ENCODE results near the gene FOXP4. TPM values are rescaled to one million over a fixed set of nuclear protein-coding genes. Genes with fewer than 3 reads are reported as not detected.

The FOXP4 gene
- total and polyA plus RNA-seq, 2 of the 13 experiments (the other 11 are each of a cell fraction or from before 2014, with no cell fraction given): 11.0 to 12.4 TPM

- TF ChIP-seq GMEB2 (CRISPR knock-in tag; IDR thresholded peaks at IDR 0.05; ENCODE audit: low read depth) (0 out of 2 replicates have a peak, but pooled peaks have one; percentile 23), HNRNPL (IDR thresholded peaks at IDR 0.05; ENCODE audit: low read depth, low read length) (no peak), ZNF605 (CRISPR knock-in tag; IDR thresholded peaks at IDR 0.05) (peak; percentile 77; the same call in 1 of the 2 replicates), ZNF607 (CRISPR knock-in tag; IDR thresholded peaks at IDR 0.05; ENCODE audit: borderline replicate concordance) (no peak), ZBTB34 (CRISPR knock-in tag; IDR thresholded peaks at IDR 0.05) (no peak), RNF2 (conservative IDR thresholded peaks at IDR 0.05; ENCODE audit: low read depth) (no peak), ZNF513 (CRISPR knock-in tag; conservative IDR thresholded peaks at IDR 0.05) (no peak), MYNN (CRISPR knock-in tag; IDR thresholded peaks at IDR 0.05; ENCODE audit: low read depth) (no peak; the same call in 1 of the 2 replicates), ASH2L (IDR thresholded peaks at IDR 0.05; ENCODE audit: insufficient read length, low read depth, low read length) (peak; percentile 77), FOXO4 (CRISPR knock-in tag; conservative IDR thresholded peaks at IDR 0.05) (no peak), ZNF496 (CRISPR knock-in tag; IDR thresholded peaks at IDR 0.05; ENCODE audit: insufficient replicate concordance) (no peak), ZNF253 (CRISPR knock-in tag; IDR thresholded peaks at IDR 0.05; ENCODE audit: borderline replicate concordance) (no peak), ELK4 (CRISPR knock-in tag; IDR thresholded peaks at IDR 0.05; ENCODE audit: borderline replicate concordance) (no peak), NR2C2 (CRISPR knock-in tag; IDR thresholded peaks at IDR 0.05; ENCODE audit: borderline replicate concordance) (peak; percentile 19; the same call in 1 of the 2 replicates), TCF12 (IDR thresholded peaks at IDR 0.05) (no peak), TCF12 (CRISPR knock-in tag; IDR thresholded peaks at IDR 0.05) (no peak), NR2F1 (CRISPR knock-in tag; IDR thresholded peaks at IDR 0.05) (peak in 1 of 2 experiments; percentile 11; a peak in 1 of 4 replicates), NFKBIZ (CRISPR knock-in tag; IDR thresholded peaks at IDR 0.05) (peak; percentile 37; the same call in 1 of the 2 replicates), ZBTB25 (CRISPR knock-in tag; IDR thresholded peaks at IDR 0.05) (no peak; the same call in 1 of the 2 replicates)
These were observed 32.3 kb downstream of the FOXP4 start (continued) for GRCh38 chr6:41578217-41579087.

Measured in HepG2 (cell line).